IMR-90 (cell line): ENCODE results near the gene CD248. TPM values are rescaled to one million over a fixed set of nuclear protein-coding genes. Genes with fewer than 3 reads are reported as not detected.

Source experiments
- ATAC-seq: fragments of 200-7000 bp; cut with Tn5 transposase; 2 replicates; pipeline ENCODE4 v1.9.1; 2020; ENCODE audit warnings: low read depth, mild to moderate bottlenecking, moderate library complexity
- BruUV-seq: library from RNA; stranded (reverse); fragments of 400-500 nt; replicated peaks from 2 replicates; lab custom pipeline; 2021; lab: Mats Ljungman, UMichigan
- CTCF ChIA-PET: fragments of 300-600 bp; formaldehyde crosslinking; extraction: SDS; loops from one replicate; lab custom pipeline; 2021; ENCODE audit warnings: antibody characterized with exemption; lab: Yijun Ruan, JAX
- POLR2A ChIA-PET: fragments of 300-600 bp; sonication (Branson Sonifier 250); formaldehyde crosslinking; loops from one replicate; lab custom pipeline; 2022; ENCODE audit warnings: antibody characterized with exemption; ENCODE audit not compliant: unreplicated experiment; lab: Charles Lee
- DNase-seq: peaks from one replicate; pipeline ENCODE4 v3.0.0; 2013
- H2AFZ ChIP-seq: replicated peaks from 2 replicates; pipeline ENCODE3; 2013; ENCODE audit warnings: low read length, mild to moderate bottlenecking; ENCODE audit not compliant: poor library complexity
- H2AK5ac ChIP-seq: 2 replicates; pipeline ENCODE4 v1.6.1; 2013; ENCODE audit warnings: low read depth, low read length, inconsistent platforms
- H2AK9ac ChIP-seq: replicated peaks from 2 replicates; pipeline ENCODE3; 2013; ENCODE audit warnings: mild to moderate bottlenecking, low read depth, low read length, moderate library complexity; ENCODE audit not compliant: poor library complexity
- H2BK120ac ChIP-seq: 2 replicates; pipeline ENCODE4 v1.6.1; 2013; ENCODE audit warnings: low read depth, low read length, inconsistent platforms
- H2BK15ac ChIP-seq: 3 replicates; pipeline ENCODE4 v1.6.1; 2013; ENCODE audit warnings: low read depth, low read length, inconsistent platforms
- H2BK20ac ChIP-seq: 2 replicates; pipeline ENCODE4 v1.6.1; 2013; ENCODE audit warnings: low read depth, mild to moderate bottlenecking, inconsistent platforms, low read length, moderate library complexity
- H2BK5ac ChIP-seq: 2 replicates; pipeline ENCODE4 v1.6.1; 2013; ENCODE audit warnings: mild to moderate bottlenecking, low read depth, low read length, inconsistent platforms; ENCODE audit not compliant: poor library complexity, severe bottlenecking
- H3K14ac ChIP-seq: replicated peaks from 2 replicates; pipeline ENCODE4 v1.6.1; 2013; ENCODE audit warnings: low read depth, low read length, inconsistent platforms
- H3K18ac ChIP-seq: 2 replicates; pipeline ENCODE4 v1.6.1; 2013; ENCODE audit warnings: low read depth, low read length, control low read depth
- H3K23ac ChIP-seq: 2 replicates; pipeline ENCODE4 v1.6.1; 2013; ENCODE audit warnings: low read depth, low read length, inconsistent platforms
- H3K27ac ChIP-seq: 2 replicates; pipeline ENCODE4 v1.5.1; 2013; ENCODE audit warnings: mild to moderate bottlenecking, control low read depth, low read length; ENCODE audit not compliant: insufficient read depth
- H3K27me3 ChIP-seq: 2 replicates; pipeline ENCODE4 v1.6.1; 2013; ENCODE audit warnings: low read length; ENCODE audit not compliant: control insufficient read depth, insufficient read depth
- H3K36me3 ChIP-seq: 2 replicates; pipeline ENCODE4 v1.6.1; 2013; ENCODE audit warnings: low read length, mixed read lengths; ENCODE audit not compliant: control insufficient read depth, insufficient read depth
- H3K4ac ChIP-seq: 2 replicates; pipeline ENCODE4 v1.6.1; 2013; ENCODE audit warnings: low read depth, low read length, inconsistent platforms
- H3K4me1 ChIP-seq: 2 replicates; pipeline ENCODE4 v1.6.1; 2013; ENCODE audit warnings: low read length, mixed read lengths; ENCODE audit not compliant: control insufficient read depth, insufficient read depth
- H3K4me2 ChIP-seq: 2 replicates; pipeline ENCODE4 v1.6.1; 2013; ENCODE audit warnings: low read depth, mild to moderate bottlenecking, control low read depth, low read length, moderate library complexity
- H3K4me3 ChIP-seq: 2 replicates; pipeline ENCODE4 v1.5.1; 2013; ENCODE audit warnings: low read depth, mild to moderate bottlenecking, control low read depth, low read length, moderate library complexity; ENCODE audit not compliant: insufficient read depth
- H3K56ac ChIP-seq: 2 replicates; pipeline ENCODE4 v1.6.1; 2013; ENCODE audit warnings: low read length, inconsistent platforms; ENCODE audit not compliant: insufficient read depth; ENCODE audit errors: extremely low read depth
- H3K79me1 ChIP-seq, 2 experiments: 2 replicates each; pipeline ENCODE4 v1.6.1; 2013; ENCODE audit warnings: low read length in 2 of 2, inconsistent platforms in 1 of 2, low read depth in 1 of 2
- H3K9ac ChIP-seq: 2 replicates; pipeline ENCODE4 v1.6.1; 2013; ENCODE audit warnings: low read depth, low read length, control low read depth
- H3K9me1 ChIP-seq: 2 replicates; pipeline ENCODE4 v1.6.1; 2013; ENCODE audit warnings: low read length, inconsistent platforms; ENCODE audit not compliant: insufficient read depth
- H3K9me3 ChIP-seq: 2 replicates; pipeline ENCODE4 v1.6.1; 2013; ENCODE audit warnings: low read length; ENCODE audit not compliant: control insufficient read depth, insufficient read depth
- H4K20me1 ChIP-seq: 2 replicates; pipeline ENCODE4 v1.6.1; 2013; ENCODE audit warnings: low read length, inconsistent platforms; ENCODE audit not compliant: insufficient read depth
- H4K5ac ChIP-seq: 2 replicates; pipeline ENCODE4 v1.6.1; 2013; ENCODE audit warnings: mild to moderate bottlenecking, low read depth, low read length, control low read depth
- H4K8ac ChIP-seq, 2 experiments: 2 replicates each; pipeline ENCODE4 v1.6.1; 2013; ENCODE audit warnings: low read depth in 2 of 2, low read length in 2 of 2, control low read depth in 1 of 2, inconsistent platforms in 1 of 2
- H4K91ac ChIP-seq: 2 replicates; pipeline ENCODE4 v1.6.1; 2013; ENCODE audit warnings: low read depth, low read length, inconsistent platforms; ENCODE audit not compliant: insufficient read depth
- BHLHE40 ChIP-seq: fragments of 150-350 bp; IDR thresholded peaks from 2 replicates; pipeline ENCODE4 v1.6.1; 2016; ENCODE audit warnings: mild to moderate bottlenecking, low read depth, low read length
- CEBPB ChIP-seq: IDR thresholded peaks from 2 replicates; pipeline ENCODE4 v1.6.1; 2012; ENCODE audit warnings: low read depth, low read length, improper control_type of control experiment
- FOS ChIP-seq: fragments of 150-350 bp; IDR thresholded peaks from 2 replicates; pipeline ENCODE4 v1.6.1; 2016; ENCODE audit warnings: low read depth, low read length
- MAFK ChIP-seq: IDR thresholded peaks from 2 replicates; pipeline ENCODE4 v1.6.1; 2012; ENCODE audit warnings: low read depth, low read length, improper control_type of control experiment
- RAD21 ChIP-seq: IDR thresholded peaks from 2 replicates; pipeline ENCODE4 v1.6.1; 2012; ENCODE audit warnings: low read length, improper control_type of control experiment
- RCOR1 ChIP-seq: IDR thresholded peaks from 2 replicates; pipeline ENCODE4 v1.6.1; 2012; ENCODE audit warnings: mild to moderate bottlenecking, low read length, improper control_type of control experiment; ENCODE audit not compliant: insufficient replicate concordance
- RFX5 ChIP-seq: IDR thresholded peaks from 2 replicates; pipeline ENCODE4 v1.8.0; 2012; ENCODE audit warnings: low read depth, mild to moderate bottlenecking, low read length, moderate library complexity
- SMC3 ChIP-seq: fragments of 150-350 bp; IDR thresholded peaks from 2 replicates; pipeline ENCODE4 v1.6.1; 2016; ENCODE audit warnings: low read depth, mild to moderate bottlenecking, antibody characterized with exemption, low read length, moderate library complexity
- WGBS, 2 experiments: methylation state at CpG; one replicate each; pipeline versions ENCODE4 v1.1.5 to v1.1.7; 2013; ENCODE audit warnings: missing lambda C conversion rate in 2 of 2; ENCODE audit not compliant: insufficient read length in 1 of 2; ENCODE audit errors: extremely low coverage in 2 of 2; 5-methylcytosine and 5-hydroxymethylcytosine counted together
- dilution Hi-C: fragments of 300-500 bp; cut with HindIII; formaldehyde crosslinking; loops from one replicate; pipeline ENCODE4 v1.14.3; 2018; ENCODE audit warnings: low sequenced_read_pairs; ENCODE audit not compliant: unreplicated experiment
- in situ Hi-C: fragments of 300-500 bp; cut with MboI; formaldehyde crosslinking; loops from 3 replicates; pipeline ENCODE4 v1.14.3; 2019; ENCODE audit warnings: low sequenced_read_pairs, inconsistent platforms, mixed read lengths
- intact Hi-C: fragments of 100-400 bp; cut with micrococcal nuclease; formaldehyde crosslinking; loops from 2 replicates; pipeline ENCODE4 v1.10.0; 2022
- polyA plus RNA-seq, 3 experiments: library from polyadenylated mRNA; depleted of rRNA; stranded (reverse); fragments of >200 nt; gene quantifications; 2 replicates each; pipeline ENCODE4 v1.2.3, GENCODE V29; 2012; ENCODE audit warnings: low replicate concordance in 1 of 3
- total RNA-seq: library from RNA; depleted of rRNA; stranded (reverse); fragments of >200 nt; gene quantifications from 2 replicates; pipeline ENCODE4 v1.2.3, GENCODE V29; 2012
- TF ChIP-seq, protein P1 (sequence below): fragments of 150-350 bp; IDR thresholded peaks from 2 replicates; pipeline ENCODE4 v1.6.1; 2017; ENCODE audit warnings: mild to moderate bottlenecking, antibody characterized with exemption, low read length, low read depth
- TF ChIP-seq, protein P2 (sequence below): fragments of 150-350 bp; IDR thresholded peaks from 2 replicates; pipeline ENCODE4 v1.6.1; 2016; ENCODE audit warnings: low read depth, mild to moderate bottlenecking, low read length, moderate library complexity, borderline replicate concordance

The CD248 gene
- total and polyA plus RNA-seq, 2 of the 4 experiments (the other 2 are of a cell fraction), result 19.5 to 223 TPM

DNA sequence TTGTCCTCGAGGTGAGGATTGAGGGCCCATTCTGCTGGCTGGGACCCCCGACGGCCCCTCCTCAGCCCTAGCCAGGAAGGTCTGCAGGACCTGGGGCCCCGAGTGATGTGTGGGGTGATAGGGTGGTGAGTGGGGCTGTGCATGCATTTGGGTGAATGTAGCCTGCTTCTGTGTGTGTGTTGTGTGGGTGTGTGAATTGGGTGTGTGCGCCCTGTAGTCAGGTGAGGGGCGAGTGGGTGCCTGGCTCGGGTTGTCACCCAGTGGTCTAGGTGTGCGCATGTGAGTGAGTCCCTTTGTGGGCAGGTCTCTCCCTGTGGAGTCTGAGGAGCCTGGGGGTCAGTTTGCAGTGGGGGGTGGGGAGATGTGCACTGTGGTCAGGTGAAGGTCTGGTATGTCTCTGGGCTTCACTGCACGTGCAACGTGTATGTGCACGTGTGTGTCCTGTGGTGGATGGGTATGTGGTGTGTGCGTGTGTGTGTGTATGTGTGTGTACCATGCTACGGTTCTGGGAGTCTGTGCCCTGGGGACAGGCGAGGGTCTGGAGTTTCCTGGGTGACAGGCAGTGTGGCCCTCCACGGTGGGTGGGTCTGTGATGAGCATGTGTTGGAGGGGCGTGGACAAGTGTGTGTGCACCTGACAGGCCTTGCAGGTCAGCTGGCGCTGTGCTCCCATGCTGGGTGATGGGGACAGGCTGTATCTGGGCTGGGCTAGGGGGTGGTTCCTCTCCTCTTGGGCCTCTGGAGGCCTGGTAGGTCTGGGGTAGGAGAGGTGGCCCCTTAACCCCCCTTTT, 24.1 kb downstream of the CD248 start (continued):
- TF ChIP-seq, protein P1, sequence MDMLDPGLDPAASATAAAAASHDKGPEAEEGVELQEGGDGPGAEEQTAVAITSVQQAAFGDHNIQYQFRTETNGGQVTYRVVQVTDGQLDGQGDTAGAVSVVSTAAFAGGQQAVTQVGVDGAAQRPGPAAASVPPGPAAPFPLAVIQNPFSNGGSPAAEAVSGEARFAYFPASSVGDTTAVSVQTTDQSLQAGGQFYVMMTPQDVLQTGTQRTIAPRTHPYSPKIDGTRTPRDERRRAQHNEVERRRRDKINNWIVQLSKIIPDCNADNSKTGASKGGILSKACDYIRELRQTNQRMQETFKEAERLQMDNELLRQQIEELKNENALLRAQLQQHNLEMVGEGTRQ, result no peak

DNA sequence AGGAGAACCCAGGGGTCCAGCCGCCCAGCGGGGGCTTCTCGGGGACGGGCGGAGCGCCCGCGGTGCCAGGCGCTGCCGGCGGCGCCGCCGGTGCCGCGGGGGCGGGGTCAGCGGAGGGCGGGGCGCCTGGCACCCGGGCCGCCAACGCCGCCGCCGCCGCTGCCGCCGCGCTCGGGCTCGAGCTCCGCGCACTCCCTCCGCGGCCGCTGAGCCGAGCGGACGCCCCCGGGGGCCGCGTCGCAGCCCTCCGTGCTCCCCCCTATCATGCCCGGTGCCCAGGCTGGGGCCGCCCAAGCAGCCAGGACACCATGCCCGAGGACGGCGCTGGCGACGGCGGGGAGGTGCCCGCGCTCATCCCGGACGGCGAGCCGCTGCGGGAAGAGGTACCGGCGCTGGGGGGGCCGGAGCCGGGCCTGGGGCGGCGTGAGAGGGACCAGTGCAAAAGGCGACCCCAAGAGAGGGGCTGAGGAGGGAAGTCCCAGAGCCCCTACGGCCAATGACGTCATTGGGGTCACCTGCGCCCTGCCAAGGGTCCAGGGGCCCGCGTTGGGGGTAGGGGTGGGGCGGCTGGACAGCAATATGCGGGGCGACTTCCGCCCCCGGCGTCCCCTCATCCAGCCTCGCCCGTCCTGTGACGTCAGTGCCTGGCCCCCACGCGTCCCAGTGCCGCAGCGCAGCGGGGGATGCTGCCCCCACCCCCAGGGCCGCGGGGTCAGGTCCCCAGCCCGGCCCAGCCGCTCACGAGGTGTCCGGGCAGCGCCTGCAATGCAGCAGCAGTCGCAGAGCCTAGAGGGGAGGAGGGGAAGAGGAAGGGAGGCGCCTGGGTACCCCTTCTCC, 24.9 kb downstream of the CD248 start, which contains the start of gene TMEM151A:
Gene TMEM151A (plus strand): TSS at position 189 of the 837 bp plus-strand sequence. CDS start 120 bp downstream, at position 309.
- no peak within 1 kb of the TSS for H4K5ac ChIP-seq
- intact Hi-C loops (no loop called here), dilution Hi-C loops (no loop called here), in situ Hi-C loops (no loop called here)
- POLR2A ChIA-PET, result interaction anchor here (0.6 kb wide), 1 partner anchor 12 kb away, joined by 3 read pairs; no protein-coding TSS in a partner anchor
- H3K27ac ChIP-seq, result no peak within 1 kb of the TSS
- ATAC-seq (no peak), DNase-seq (no peak)
- H3K56ac ChIP-seq, result no peak within 1 kb of the TSS
- no peaks in the 10 kb centered on the region for H3K36me3 ChIP-seq
- CTCF ChIA-PET, result no interaction called here
- H4K8ac ChIP-seq, result no peak within 1 kb of the TSS
- H3K27me3 ChIP-seq, result peaks cover 40% of the 10 kb centered on the region
- no peak within 1 kb of the TSS for H2BK120ac ChIP-seq
- no TSS peak for BruUV-seq
- 3% methylated on average over 41 of the region's 95 CpGs; no CpG with 5 or more reads in 1 of the 2 experiments for WGBS, 2 experiments
- H3K23ac ChIP-seq, result no peak within 1 kb of the TSS
- H3K79me1 ChIP-seq, result peaks cover 7 to 18% of the 10 kb centered on the region in 2 experiments; a peak in 3 of 4 replicates
- H2BK20ac ChIP-seq, result no peak within 1 kb of the TSS
- 0 out of 2 replicates have a peak within 1 kb of the TSS, but pooled peaks have one; percentile 18 for H3K4me3 ChIP-seq
- H3K14ac ChIP-seq, result no peak within 1 kb of the TSS
- no peak within 1 kb of the TSS for H4K91ac ChIP-seq
- peaks cover 14% of the 10 kb centered on the region for H3K9me1 ChIP-seq
- H4K20me1 ChIP-seq, result peaks cover 6% of the 10 kb centered on the region; the same call in 1 of the 2 replicates
- H2BK5ac ChIP-seq, result no peak within 1 kb of the TSS
- no peaks in the 10 kb centered on the region for H3K9me3 ChIP-seq
- H2BK15ac ChIP-seq, result no peak within 1 kb of the TSS
- TF ChIP-seq, protein P2, sequence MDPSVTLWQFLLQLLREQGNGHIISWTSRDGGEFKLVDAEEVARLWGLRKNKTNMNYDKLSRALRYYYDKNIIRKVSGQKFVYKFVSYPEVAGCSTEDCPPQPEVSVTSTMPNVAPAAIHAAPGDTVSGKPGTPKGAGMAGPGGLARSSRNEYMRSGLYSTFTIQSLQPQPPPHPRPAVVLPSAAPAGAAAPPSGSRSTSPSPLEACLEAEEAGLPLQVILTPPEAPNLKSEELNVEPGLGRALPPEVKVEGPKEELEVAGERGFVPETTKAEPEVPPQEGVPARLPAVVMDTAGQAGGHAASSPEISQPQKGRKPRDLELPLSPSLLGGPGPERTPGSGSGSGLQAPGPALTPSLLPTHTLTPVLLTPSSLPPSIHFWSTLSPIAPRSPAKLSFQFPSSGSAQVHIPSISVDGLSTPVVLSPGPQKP, result no peak
- TF ChIP-seq RCOR1 (no peak), RFX5 (no peak), SMC3 (no peak), RAD21 (no peak), CEBPB (no peak), MAFK (no peak), BHLHE40 (no peak), FOS (no peak)
- TF ChIP-seq, protein P1, result no peak
- no peak within 1 kb of the TSS for H3K4ac ChIP-seq
- H3K18ac ChIP-seq, result no peak within 1 kb of the TSS
- H2AK5ac ChIP-seq, result no peak within 1 kb of the TSS
- H3K9ac ChIP-seq, result no peak within 1 kb of the TSS
- H2AFZ ChIP-seq, result peak within 1 kb of the TSS; percentile 72
- H3K4me2 ChIP-seq, result no peak within 1 kb of the TSS
- H3K4me1 ChIP-seq, result peaks cover 11% of the 10 kb centered on the region
- no peak within 1 kb of the TSS for H2AK9ac ChIP-seq
